BJ (cell line): Measurements from ENCODE around the gene SYNE2. TPM values are rescaled to one million over a fixed set of nuclear protein-coding genes. Genes with fewer than 3 reads are reported as not detected.
"Not testable (repeated sequence)": the region's sequence is repeated elsewhere in the genome, so short reads cannot be mapped to it uniquely, and the experiment has no call there.

Experiments
- CTCF ChIA-PET: fragments of 350-600 bp; formaldehyde crosslinking; extraction: SDS; loops from one replicate; lab custom pipeline; 2021; ENCODE audit warnings: antibody characterized with exemption, inconsistent platforms; lab: Yijun Ruan, JAX
- POLR2A ChIA-PET: fragments of 300-600 bp; sonication (Branson Sonifier 250); formaldehyde crosslinking; extraction: SDS; loops from one replicate; lab custom pipeline; 2021; ENCODE audit warnings: antibody characterized with exemption; lab: Charles Lee
- DNase-seq: peaks from one replicate; pipeline ENCODE4 v3.0.0-alpha.2; 2011; ENCODE audit warnings: low read depth
- H3K27me3 ChIP-seq: 2 replicates; pipeline ENCODE4 v1.6.0; 2011; ENCODE audit warnings: low read length; ENCODE audit not compliant: control insufficient read depth, insufficient read depth
- H3K36me3 ChIP-seq: 2 replicates; pipeline ENCODE4 v1.5.1; 2011; ENCODE audit warnings: low read length; ENCODE audit not compliant: control insufficient read depth, insufficient read depth
- H3K4me3 ChIP-seq: 2 replicates; pipeline ENCODE4 v1.5.1; 2011; ENCODE audit warnings: low read depth, mild to moderate bottlenecking, control low read depth, low read length
- polyA plus RNA-seq: library from polyadenylated mRNA; depleted of rRNA; stranded (reverse); fragments of >200 nt; gene quantifications from 2 replicates; pipeline ENCODE4 v1.2.3, GENCODE V29; 2011
- TF ChIP-seq, protein P1 (sequence below): IDR thresholded peaks from 2 replicates; pipeline ENCODE4 v1.5.1; 2011; ENCODE audit warnings: low read depth, mild to moderate bottlenecking, control low read depth, inconsistent platforms, low read length, moderate library complexity; ENCODE audit not compliant: insufficient read depth

SYNE2 gene
- polyA plus RNA-seq, 1 experiment = 5.2 TPM

DNA sequence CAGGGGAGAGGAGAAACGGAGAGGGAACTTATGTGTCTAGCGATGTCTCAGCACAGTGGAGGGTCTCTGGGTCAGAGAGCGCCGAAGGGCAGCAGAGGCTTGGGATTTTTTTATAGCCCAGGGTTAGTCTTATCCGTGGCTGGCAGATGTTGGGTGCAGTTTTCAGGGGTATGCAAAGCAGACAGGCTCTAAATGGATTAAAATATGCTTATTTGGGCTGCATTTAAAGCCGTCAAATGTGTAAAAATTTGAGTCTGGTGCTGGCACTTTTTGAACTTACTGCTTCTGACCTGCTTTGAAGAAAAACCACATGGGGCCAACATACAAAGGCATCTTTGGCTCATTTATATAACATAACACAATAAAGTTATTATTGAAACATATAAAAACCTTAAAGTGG is 262.6 kb downstream of the SYNE2 start:
- POLR2A ChIA-PET = no interaction called here

DNA sequence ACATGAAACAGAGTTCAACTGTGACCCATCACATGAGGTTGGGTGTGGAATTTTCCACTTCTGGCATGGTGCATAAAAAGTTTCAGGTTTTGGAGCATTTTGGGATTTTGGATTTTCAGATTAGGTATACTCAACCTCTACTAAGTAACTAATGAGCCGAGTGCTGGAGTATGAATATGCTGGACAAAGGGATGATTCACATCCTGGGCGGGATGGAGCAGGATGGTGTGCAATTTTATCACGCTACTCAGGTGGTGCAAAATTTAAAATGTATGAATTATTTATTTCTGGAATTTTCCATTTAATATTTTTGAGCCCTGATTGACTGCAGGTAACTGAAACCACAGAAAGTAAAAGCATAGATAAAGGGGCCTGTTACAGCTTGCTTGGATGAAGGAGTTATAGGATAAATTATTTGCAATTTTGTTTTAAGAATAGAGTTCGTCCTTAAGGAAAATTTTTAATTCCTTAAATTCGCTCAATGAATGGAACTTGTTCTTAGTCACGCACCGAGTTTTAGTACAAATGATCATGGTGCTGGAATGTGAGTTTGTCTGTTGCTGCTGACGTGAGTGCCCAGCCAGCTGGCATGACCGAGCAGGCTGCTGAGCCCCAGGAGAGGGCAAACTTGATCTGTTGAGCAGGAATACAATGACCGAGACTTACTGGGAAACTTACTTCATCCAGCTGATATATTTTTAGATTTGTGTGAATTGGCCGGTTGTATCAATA is 265.0 kb downstream of the SYNE2 start:
- no peak for DNase-seq
- ChIA-PET CTCF (no interaction called here), POLR2A (no interaction called here)
- Histone ChIP-seq H3K27me3 (no peaks in the 10 kb centered on the region), H3K36me3 (no peaks in the 10 kb centered on the region), H3K4me3 (no peak overlapping the region)
- TF ChIP-seq, protein P1, sequence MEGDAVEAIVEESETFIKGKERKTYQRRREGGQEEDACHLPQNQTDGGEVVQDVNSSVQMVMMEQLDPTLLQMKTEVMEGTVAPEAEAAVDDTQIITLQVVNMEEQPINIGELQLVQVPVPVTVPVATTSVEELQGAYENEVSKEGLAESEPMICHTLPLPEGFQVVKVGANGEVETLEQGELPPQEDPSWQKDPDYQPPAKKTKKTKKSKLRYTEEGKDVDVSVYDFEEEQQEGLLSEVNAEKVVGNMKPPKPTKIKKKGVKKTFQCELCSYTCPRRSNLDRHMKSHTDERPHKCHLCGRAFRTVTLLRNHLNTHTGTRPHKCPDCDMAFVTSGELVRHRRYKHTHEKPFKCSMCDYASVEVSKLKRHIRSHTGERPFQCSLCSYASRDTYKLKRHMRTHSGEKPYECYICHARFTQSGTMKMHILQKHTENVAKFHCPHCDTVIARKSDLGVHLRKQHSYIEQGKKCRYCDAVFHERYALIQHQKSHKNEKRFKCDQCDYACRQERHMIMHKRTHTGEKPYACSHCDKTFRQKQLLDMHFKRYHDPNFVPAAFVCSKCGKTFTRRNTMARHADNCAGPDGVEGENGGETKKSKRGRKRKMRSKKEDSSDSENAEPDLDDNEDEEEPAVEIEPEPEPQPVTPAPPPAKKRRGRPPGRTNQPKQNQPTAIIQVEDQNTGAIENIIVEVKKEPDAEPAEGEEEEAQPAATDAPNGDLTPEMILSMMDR = no peak

More for the DNA sequence above, 262.6 kb downstream of the SYNE2 start:
- Histone ChIP-seq H3K4me3 (no peak overlapping the region), H3K27me3 (no peaks in the 10 kb centered on the region), H3K36me3 (no peaks in the 10 kb centered on the region)
- no peak for DNase-seq
- TF ChIP-seq, protein P1 = no peak
- CTCF ChIA-PET = interaction anchor here (1.2 kb wide), 1 partner anchor 8 kb away, joined by 3 read pairs; no protein-coding TSS in a partner anchor

DNA sequence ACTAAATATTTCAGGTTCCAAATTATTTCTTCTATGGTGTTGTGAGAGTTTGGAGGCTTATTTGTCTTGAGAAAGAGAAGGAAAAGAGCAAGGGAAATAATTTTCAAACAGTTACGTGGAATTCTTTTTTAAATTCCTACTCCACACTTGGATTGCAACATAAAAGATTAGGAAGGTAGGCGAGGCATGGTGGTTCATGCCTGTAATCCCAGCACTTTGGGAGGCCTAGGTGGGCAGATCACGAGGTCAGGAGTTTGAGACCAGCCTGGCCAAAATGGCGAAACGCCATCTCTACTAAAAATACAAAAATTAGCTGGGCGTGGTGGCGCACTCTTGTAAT is 265.6 kb downstream of the SYNE2 start:
- H3K27me3 ChIP-seq, POLR2A ChIA-PET, CTCF ChIA-PET, H3K4me3 ChIP-seq, DNase-seq, H3K36me3 ChIP-seq: not testable (repeated sequence)

DNA sequence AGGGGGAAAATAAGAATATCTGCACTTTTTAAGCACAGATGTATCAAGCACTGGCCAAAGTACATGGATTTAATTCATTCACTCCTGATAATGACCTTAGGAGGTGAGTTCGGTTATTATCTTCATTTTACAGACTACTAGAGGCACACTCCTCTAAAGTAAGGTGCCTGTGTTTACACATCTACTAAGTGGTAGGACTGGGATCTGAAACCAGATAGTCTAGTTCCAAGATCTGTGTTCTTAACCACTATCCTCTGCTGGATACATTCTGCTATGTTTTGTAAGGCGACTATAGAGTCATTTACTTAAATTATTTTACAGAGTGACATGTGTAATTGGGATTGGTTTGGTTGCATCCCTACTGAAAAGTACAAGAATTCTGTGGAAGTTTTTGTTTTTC is 266.1 kb downstream of the SYNE2 start:
- CTCF ChIA-PET = no interaction called here
- H3K4me3 ChIP-seq = no peak overlapping the region

DNA sequence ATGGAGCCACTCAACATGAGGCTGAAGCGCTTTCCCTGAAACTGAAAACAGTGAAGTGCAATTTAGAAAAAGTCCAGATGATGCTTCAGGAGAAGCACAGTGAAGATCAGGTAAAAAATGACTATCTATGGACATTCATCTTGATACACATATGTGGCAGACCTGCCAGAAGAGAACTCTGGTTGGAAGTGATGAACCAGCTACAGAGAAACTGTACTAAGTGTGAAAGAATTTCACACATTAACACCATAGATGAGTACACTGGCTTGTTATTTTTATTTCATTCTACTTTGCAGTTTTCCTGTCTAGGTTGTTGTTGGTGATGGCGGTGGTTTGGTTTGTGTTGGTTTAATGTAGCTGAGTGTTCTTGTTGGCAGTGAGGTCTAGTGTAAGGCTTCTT is 266.7 kb downstream of the SYNE2 start:
- TF ChIP-seq, protein P1 = no peak
- POLR2A ChIA-PET = interaction anchor here (0.6 kb wide), 1 partner anchor 804 kb away, joined by 8 read pairs; no protein-coding TSS in a partner anchor
- Histone ChIP-seq H3K4me3 (no peak overlapping the region), H3K36me3 (0 out of 2 replicates have a peak, but pooled peaks cover 1% of the 10 kb centered on the region), H3K27me3 (no peaks in the 10 kb centered on the region)
- DNase-seq = no peak
- CTCF ChIA-PET = no interaction called here

More for the DNA sequence above, 266.1 kb downstream of the SYNE2 start:
- H3K27me3 ChIP-seq = no peaks in the 10 kb centered on the region
- POLR2A ChIA-PET = no interaction called here
- DNase-seq = no peak
- H3K36me3 ChIP-seq = 0 out of 2 replicates have a peak, but pooled peaks cover 1% of the 10 kb centered on the region
- TF ChIP-seq, protein P1 = no peak

DNA sequence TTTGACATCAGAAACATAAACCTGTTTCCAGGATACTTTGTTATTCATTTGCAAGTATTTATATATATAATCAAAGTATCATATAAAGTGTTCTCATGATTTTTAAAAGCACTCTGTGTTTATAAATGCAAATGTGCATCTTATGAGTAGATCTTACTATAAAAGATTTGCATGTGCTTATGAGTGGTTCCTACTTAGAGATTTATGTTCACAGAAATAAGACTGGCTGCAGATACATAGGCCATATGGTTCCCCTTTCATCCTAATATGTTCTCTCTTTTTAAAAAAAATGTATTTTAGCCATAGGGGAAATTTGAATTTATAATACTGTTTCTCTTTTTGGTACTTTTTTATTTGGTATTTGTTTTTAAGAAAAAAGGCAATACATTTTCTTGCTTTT is 267.2 kb downstream of the SYNE2 start:
- 0 out of 2 replicates have a peak, but pooled peaks cover 1% of the 10 kb centered on the region for H3K36me3 ChIP-seq
- H3K27me3 ChIP-seq = no peaks in the 10 kb centered on the region
- TF ChIP-seq, protein P1 = no peak
- ChIA-PET POLR2A (interaction anchor here (0.6 kb wide), 1 partner anchor 804 kb away, joined by 8 read pairs; no protein-coding TSS in a partner anchor), CTCF (no interaction called here)
- DNase-seq = no peak
- no peak overlapping the region for H3K4me3 ChIP-seq
